ENCODE measurements around the gene AUP1. TPM values are rescaled to one million over a fixed set of nuclear protein-coding genes. Genes with fewer than 3 reads are reported as not detected.

AUP1 gene
- polyA plus RNA-seq, 12 donors: 53.8 to 89.9 (median 64.6) TPM; not detected in 1

- DNase-seq: no peak
Measured at GRCh38 chr2:74538881-74539339, 9.4 kb upstream of the AUP1 start.

GRCh38 chr2:74537140-74537539 is 7.6 kb upstream of the AUP1 start:
- DNase-seq: no peak

GRCh38 chr2:74536166-74536950 is 6.9 kb upstream of the AUP1 start:
- DNase-seq: no peak

GRCh38 chr2:74535440-74535965 is 6.0 kb upstream of the AUP1 start:
- DNase-seq: no peak

- no peak for DNase-seq
Measured at GRCh38 chr2:74534411-74534810, 4.9 kb upstream of the AUP1 start.

GRCh38 chr2:74533464-74533863 is 4.0 kb upstream of the AUP1 start:
- no peak for DNase-seq

- no peak for DNase-seq
Measured at GRCh38 chr2:74532222-74532621, 2.7 kb upstream of the AUP1 start.

- no peak for DNase-seq
Measured at GRCh38 chr2:74531666-74532065, 2.2 kb upstream of the AUP1 start.

- DNase-seq: peak; percentile 34
Measured at GRCh38 chr2:74530239-74531187, 1.0 kb upstream of the AUP1 start.

GRCh38 chr2:74528600-74529356 is 728 bp downstream of the AUP1 start:
- DNase-seq: no peak

- DNase-seq: no peak
Measured at GRCh38 chr2:74527741-74528140, 1.8 kb downstream of the AUP1 start.

- DNase-seq: no peak
Measured at GRCh38 chr2:74526649-74527230, 2.8 kb downstream of the AUP1 start.

GRCh38 chr2:74525717-74526648 is 3.5 kb downstream of the AUP1 start, which contains the start of gene DQX1:
Gene DQX1, minus strand, starts transcription at chr2:74526231. Its CDS starts 502 bp downstream, at chr2:74525729.
- no peak for DNase-seq

- no peak for DNase-seq
Measured at GRCh38 chr2:74524955-74525716, 4.4 kb downstream of the AUP1 start.

GRCh38 chr2:74524005-74524404 is 5.5 kb downstream of the AUP1 start:
- no peak for DNase-seq

GRCh38 chr2:74522516-74522915 is 7.0 kb downstream of the AUP1 start:
- DNase-seq: no peak

- no peak for DNase-seq
Measured at GRCh38 chr2:74516650-74517049, 12.9 kb downstream of the AUP1 start.

GRCh38 chr2:74515981-74516633 is 13.4 kb downstream of the AUP1 start:
- no peak for DNase-seq

Data from muscle of arm (tissue), 12 donors.